Measurements from ENCODE around the gene ASTN2.
"Not testable (repeated sequence)": the region's sequence is repeated elsewhere in the genome, so short reads cannot be mapped to it uniquely, and the experiment has no call there.

Gene ASTN2

GRCh38 chr9:117074784-117075520 is 339.9 kb downstream of the ASTN2 start:
- DNase-seq (ENCODE audit: insufficient read length, low spot score) (no peak), FAIRE-seq (no peak)

GRCh38 chr9:117074342-117074662 is 340.6 kb downstream of the ASTN2 start:
- no peak for FAIRE-seq

More at GRCh38 chr9:117074784-117075520, 339.9 kb downstream of the ASTN2 start:
- no peak for TF ChIP-seq CTCF (IDR thresholded peaks at IDR 0.05; ENCODE audit: insufficient read depth, missing control alignments)

GRCh38 chr9:117073539-117074341 is 341.1 kb downstream of the ASTN2 start:
- DNase-seq (ENCODE audit: insufficient read length, low spot score): peak; percentile 34
- peak; percentile 70 for TF ChIP-seq CTCF (IDR thresholded peaks at IDR 0.05; ENCODE audit: insufficient read depth, missing control alignments)
- peak; percentile 48 for FAIRE-seq

More at GRCh38 chr9:117074342-117074662, 340.6 kb downstream of the ASTN2 start:
- DNase-seq (ENCODE audit: insufficient read length, low spot score): no peak
- no peak for TF ChIP-seq CTCF (IDR thresholded peaks at IDR 0.05; ENCODE audit: insufficient read depth, missing control alignments)

GRCh38 chr9:117073071-117073470 is 341.8 kb downstream of the ASTN2 start:
- DNase-seq (ENCODE audit: insufficient read length, low spot score): no peak
- no peak for TF ChIP-seq CTCF (IDR thresholded peaks at IDR 0.05; ENCODE audit: insufficient read depth, missing control alignments)

GRCh38 chr9:117072216-117072615 is 342.6 kb downstream of the ASTN2 start:
- TF ChIP-seq CTCF (IDR thresholded peaks at IDR 0.05; ENCODE audit: insufficient read depth, missing control alignments): no peak
- DNase-seq (ENCODE audit: insufficient read length, low spot score): no peak
- no peak for FAIRE-seq

More at GRCh38 chr9:117073071-117073470, 341.8 kb downstream of the ASTN2 start:
- FAIRE-seq: no peak

- DNase-seq (ENCODE audit: insufficient read length, low spot score); FAIRE-seq: not testable (repeated sequence)
These were observed 343.1 kb downstream of the ASTN2 start for GRCh38 chr9:117071673-117072207.

GRCh38 chr9:117063721-117064471 is 351.0 kb downstream of the ASTN2 start:
- TF ChIP-seq CTCF (IDR thresholded peaks at IDR 0.05; ENCODE audit: insufficient read depth, missing control alignments): no peak
- DNase-seq (ENCODE audit: insufficient read length, low spot score) (no peak), FAIRE-seq (no peak)
